Hair follicular keratinocyte (primary cell): ENCODE results near the gene PRMT5. TPM values are rescaled to one million over a fixed set of nuclear protein-coding genes. Genes with fewer than 3 reads are reported as not detected.

ENCODE experiments used
- total RNA-seq: library from RNA; depleted of rRNA; stranded (reverse); fragments of >200 nt; gene quantifications from 2 replicates; pipeline ENCODE4 v1.2.3, GENCODE V29; 2015

PRMT5 gene
- 88.4 and 111 TPM in 2 replicates for total RNA-seq

DNA sequence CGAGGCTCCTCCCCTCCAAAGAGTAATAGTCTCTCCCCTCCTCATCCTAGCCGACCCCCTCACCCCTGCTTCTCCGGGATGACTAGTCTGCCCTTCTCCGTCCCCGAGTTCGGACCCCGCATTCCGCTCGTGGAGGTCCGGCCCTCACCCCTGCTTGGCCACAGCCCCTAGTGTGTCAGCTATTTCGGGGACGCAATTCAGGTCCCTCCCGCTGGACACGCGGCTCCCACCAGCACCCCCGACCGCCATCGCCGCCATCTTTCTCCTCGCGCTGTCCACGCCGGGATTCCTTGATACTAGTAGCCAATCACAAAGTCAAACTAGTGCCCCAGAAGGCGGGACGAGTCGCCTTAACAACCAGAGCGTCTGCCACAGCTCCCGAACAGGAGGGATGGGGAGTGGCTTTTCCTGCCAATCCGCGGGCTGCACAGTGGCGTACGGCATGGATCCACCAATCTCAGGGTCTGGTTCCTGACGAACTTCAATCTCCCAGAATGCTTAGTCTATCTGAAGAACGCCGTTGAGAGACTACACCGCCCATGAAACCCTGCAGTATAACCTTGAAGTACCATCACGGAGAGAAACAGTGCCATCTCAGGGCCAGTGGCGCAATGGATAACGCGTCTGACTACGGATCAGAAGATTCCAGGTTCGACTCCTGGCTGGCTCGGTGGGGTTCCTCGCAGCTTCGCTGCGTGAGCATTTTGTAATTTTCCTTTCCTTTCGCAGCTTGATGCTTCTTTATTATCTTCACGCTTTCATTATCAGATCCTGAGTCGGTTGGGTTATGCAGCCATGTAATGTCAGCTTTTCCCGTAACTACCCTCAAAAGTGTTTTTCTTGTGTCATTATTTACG is at the start of gene PRMT5:
TSS of gene PRMT5 (minus strand) at position 273 of the 857 bp plus-strand sequence. CDS start at position 258, 15 bp downstream.

DNA sequence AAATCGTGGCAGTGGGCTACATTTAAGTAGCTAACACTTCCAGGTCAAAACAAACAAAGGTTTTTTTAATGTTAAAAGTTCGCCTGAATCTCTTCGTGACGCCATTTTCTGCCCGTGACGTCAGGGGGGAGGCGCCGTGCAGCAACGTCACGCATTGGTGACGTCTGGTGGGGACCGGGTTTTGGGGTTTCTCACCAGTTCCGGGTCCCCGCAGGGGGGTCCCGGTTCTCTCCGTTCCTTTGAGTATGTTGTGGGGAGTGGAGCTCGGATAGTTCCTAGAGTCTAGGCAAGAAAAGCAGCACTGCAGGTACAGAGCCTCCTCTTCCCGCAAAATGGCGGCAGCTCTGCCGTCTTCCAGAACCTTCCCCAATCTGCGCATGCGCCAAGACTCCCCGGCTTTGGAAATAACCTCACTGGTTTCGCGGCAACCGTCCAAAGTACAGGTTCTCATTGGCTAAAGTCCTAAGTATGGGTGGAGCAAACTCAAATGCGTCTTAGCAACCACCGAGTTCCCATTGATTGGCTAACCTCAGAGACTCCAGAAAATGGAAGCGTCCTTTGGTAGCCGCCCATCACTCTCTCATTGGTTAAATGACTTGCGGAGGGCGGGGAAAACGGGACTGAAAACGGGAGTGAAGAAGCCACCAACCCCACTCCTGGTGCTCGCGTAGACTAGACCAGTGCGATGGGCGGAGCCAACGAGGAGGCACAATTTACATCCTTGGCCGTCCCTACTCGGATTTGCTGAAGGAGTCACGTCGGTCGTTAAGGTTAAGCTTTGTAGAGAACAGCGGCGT is 10.2 kb downstream of the PRMT5 start, which contains the start of gene RBM23:
TSS of gene RBM23 (minus strand) at position 346 of the 797 bp plus-strand sequence.

DNA sequence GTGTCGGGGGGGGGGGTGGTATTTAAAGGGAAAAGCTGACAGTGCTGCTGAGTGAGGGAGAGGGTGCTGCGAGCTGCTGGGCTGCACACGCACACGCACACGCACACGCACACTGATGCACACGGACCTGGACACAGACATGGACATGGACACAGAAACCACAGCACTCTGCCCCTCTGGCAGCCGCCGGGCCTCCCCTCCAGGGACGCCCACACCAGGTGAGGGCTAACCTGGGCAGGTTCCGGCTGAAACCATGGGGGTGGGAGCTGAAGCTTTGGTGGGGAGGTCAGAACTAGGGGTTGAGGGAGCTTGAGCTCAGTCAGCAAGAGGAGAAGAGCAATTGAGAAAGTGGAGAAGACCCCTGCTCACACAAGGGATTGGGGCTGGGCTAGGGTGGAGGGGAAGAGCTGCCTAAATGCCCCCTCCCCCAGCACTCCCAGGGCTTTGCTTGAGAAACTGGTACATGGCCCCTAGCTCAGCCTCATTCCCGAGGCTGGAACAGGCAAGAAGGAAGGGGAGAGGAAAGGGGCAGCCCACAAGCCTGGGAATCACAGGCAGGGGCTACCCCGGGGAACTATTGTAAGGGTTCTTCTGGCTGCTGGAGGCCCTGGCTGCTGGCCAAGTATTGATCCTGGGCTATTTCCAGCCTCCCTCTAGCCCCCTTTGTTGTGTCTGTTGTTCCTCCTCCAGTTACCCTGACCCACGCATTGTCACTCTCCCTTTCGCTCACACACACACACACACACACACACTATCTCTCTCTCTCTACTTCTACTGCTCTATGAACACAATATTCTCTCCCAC is 45.8 kb downstream of the PRMT5 start, which contains the start of gene REM2:
TSS of gene REM2 (plus strand) at position 50 of the 804 bp plus-strand sequence. CDS start at position 116, 66 bp downstream.

DNA sequence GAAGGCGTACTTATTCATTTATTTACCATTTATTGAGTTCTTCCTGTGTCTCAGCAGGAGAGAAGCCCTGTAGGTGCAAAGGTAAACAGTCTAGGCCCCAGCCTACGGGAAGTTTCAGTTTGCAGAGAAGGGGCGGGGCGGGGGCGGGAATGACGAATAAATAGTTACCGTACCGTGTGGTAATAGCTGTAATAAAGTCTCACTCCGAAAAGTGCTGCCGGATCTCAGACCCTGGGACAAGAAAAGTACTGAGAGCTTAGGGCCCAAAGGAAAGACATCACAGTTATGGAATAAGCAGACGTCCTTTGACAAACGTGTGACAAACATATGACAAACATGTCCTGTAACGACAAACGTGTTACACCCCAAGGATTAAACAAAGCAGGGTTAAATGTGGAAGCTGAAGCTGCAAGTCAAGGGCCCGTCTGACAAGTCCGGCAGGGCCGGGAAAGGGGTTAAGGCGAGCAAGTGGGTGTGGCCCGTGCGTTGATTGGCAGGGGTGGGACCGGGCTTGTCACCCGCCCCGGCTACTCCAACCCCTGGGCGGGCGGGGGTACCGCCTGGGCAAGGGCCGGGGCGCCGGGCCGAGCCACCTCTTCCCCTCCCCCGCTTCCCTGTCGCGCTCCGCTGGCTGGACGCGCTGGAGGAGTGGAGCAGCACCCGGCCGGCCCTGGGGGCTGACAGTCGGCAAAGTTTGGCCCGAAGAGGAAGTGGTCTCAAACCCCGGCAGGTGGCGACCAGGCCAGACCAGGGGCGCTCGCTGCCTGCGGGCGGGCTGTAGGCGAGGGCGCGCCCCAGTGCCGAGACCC is 57.7 kb downstream of the PRMT5 start, which contains the start of gene LRP10:
TSS of gene LRP10 (plus strand) at position 517 of the 809 bp plus-strand sequence. CDS start 564 bp downstream, outside the sequence.

Other genes starting within 250 kb of the PRMT5 start
- 80.7 and 125 TPM in 2 replicates for gene OXA1L, start 162.7 kb downstream of the PRMT5 start, total RNA-seq
- 0.78 and 5.2 TPM in 2 replicates for gene SLC7A7, start 113.9 kb downstream of the PRMT5 start, total RNA-seq
- gene MRPL52, start 99.5 kb downstream of the PRMT5 start, total RNA-seq, result 135 and 193 TPM in 2 replicates
- 365 and 745 TPM in 2 replicates for gene MMP14, start 92.8 kb downstream of the PRMT5 start, total RNA-seq
- 83.4 and 117 TPM in 2 replicates for gene LRP10, start 57.6 kb downstream of the PRMT5 start, total RNA-seq
- 0.04 and 0.39 TPM in 2 replicates for gene REM2, start 46.2 kb downstream of the PRMT5 start, total RNA-seq
- 37.6 and 47.2 TPM in 2 replicates for gene RBM23, start 10.2 kb downstream of the PRMT5 start, total RNA-seq
- 93.3 and 103 TPM in 2 replicates for gene HAUS4, start 27.7 kb upstream of the PRMT5 start, total RNA-seq
- gene AJUBA, start 53.2 kb upstream of the PRMT5 start, total RNA-seq, result 144 and 157 TPM in 2 replicates
- gene C14orf93, start 80.8 kb upstream of the PRMT5 start, total RNA-seq, result 16.7 and 18.8 TPM in 2 replicates
- gene PSMB5, start 105.5 kb upstream of the PRMT5 start, total RNA-seq, result 250 and 359 TPM in 2 replicates
- gene PSMB11, start 112.8 kb upstream of the PRMT5 start, total RNA-seq, result not detected in 2 replicates
- 6.0 and 8.8 TPM in 2 replicates for gene CDH24, start 128.1 kb upstream of the PRMT5 start, total RNA-seq
- gene ACIN1, start 165.8 kb upstream of the PRMT5 start, total RNA-seq, result 57.8 and 63.2 TPM in 2 replicates
- 53.8 and 57.8 TPM in 2 replicates for gene C14orf119, start 166.1 kb upstream of the PRMT5 start, total RNA-seq
- not detected in 2 replicates for gene CIROP, start 175.6 kb upstream of the PRMT5 start, total RNA-seq
- not detected in 2 replicates for gene CEBPE, start 189.9 kb upstream of the PRMT5 start, total RNA-seq